Astrocyte (in vitro differentiated cells and primary cell): Measurements from ENCODE around the gene PCGF3. TPM values are rescaled to one million over a fixed set of nuclear protein-coding genes. Genes with fewer than 3 reads are reported as not detected.

Experiments used
- DNase-seq: peaks from one replicate; pipeline ENCODE4 v3.0.0-alpha.2; 2010; ENCODE audit warnings: low read depth
- FAIRE-seq: peaks from 2 replicates; lab custom pipeline; 2011; peaks lifted over from hg19 to GRCh38; lab: Jason Lieb, UNC
- H2AFZ ChIP-seq: 2 replicates; pipeline ENCODE4 v1.6.0; 2012; ENCODE audit warnings: low read depth, low read length, inconsistent platforms
- H3K27ac ChIP-seq: 2 replicates; pipeline ENCODE4 v1.5.1; 2011; ENCODE audit warnings: low read depth, low read length, inconsistent platforms
- H3K27me3 ChIP-seq: 2 replicates; pipeline ENCODE4 v1.6.0; 2011; ENCODE audit warnings: low read length, inconsistent platforms; ENCODE audit not compliant: insufficient read depth
- H3K36me3 ChIP-seq: 2 replicates; pipeline ENCODE4 v1.5.1; 2011; ENCODE audit warnings: low read length, inconsistent platforms; ENCODE audit not compliant: insufficient read depth
- H3K4me1 ChIP-seq: 2 replicates; pipeline ENCODE4 v1.5.1; 2011; ENCODE audit warnings: low read length, inconsistent platforms; ENCODE audit not compliant: insufficient read depth
- H3K4me2 ChIP-seq: 2 replicates; pipeline ENCODE4 v1.6.0; 2012; ENCODE audit warnings: low read length, inconsistent platforms
- H3K4me3 ChIP-seq: 2 replicates; pipeline ENCODE4 v1.5.1; 2011; ENCODE audit warnings: low read depth, mild to moderate bottlenecking, low read length, inconsistent platforms; ENCODE audit not compliant: insufficient read depth
- H3K79me2 ChIP-seq: 2 replicates; pipeline ENCODE4 v1.6.0; 2012; ENCODE audit warnings: mild to moderate bottlenecking, low read length, inconsistent platforms; ENCODE audit not compliant: insufficient read depth
- H3K9ac ChIP-seq: 2 replicates; pipeline ENCODE4 v1.6.0; 2012; ENCODE audit warnings: mild to moderate bottlenecking, low read length, inconsistent platforms
- H3K9me3 ChIP-seq: 2 replicates; pipeline ENCODE4 v1.5.1; 2012; ENCODE audit warnings: low read depth, mild to moderate bottlenecking, low read length, inconsistent platforms; ENCODE audit not compliant: insufficient read depth
- H4K20me1 ChIP-seq: 2 replicates; pipeline ENCODE4 v1.6.0; 2012; ENCODE audit warnings: low read length, inconsistent platforms; ENCODE audit not compliant: insufficient read depth
- H3K27ac Mint-ChIP-seq: one replicate; pipeline ENCODE4 v1.8.0; 2021; ENCODE audit warnings: mild to moderate bottlenecking, mixed read lengths; ENCODE audit not compliant: unreplicated experiment
- H3K27me3 Mint-ChIP-seq: one replicate; pipeline ENCODE4 v1.8.0; 2021; ENCODE audit warnings: low read depth, mixed read lengths; ENCODE audit not compliant: unreplicated experiment
- H3K36me3 Mint-ChIP-seq: one replicate; pipeline ENCODE4 v1.8.0; 2021; ENCODE audit warnings: low read depth, mixed read lengths; ENCODE audit not compliant: unreplicated experiment
- H3K4me1 Mint-ChIP-seq: one replicate; pipeline ENCODE4 v1.8.0; 2021; ENCODE audit warnings: low read depth, mixed read lengths; ENCODE audit not compliant: unreplicated experiment
- H3K4me3 Mint-ChIP-seq: one replicate; pipeline ENCODE4 v1.8.0; 2021; ENCODE audit warnings: mild to moderate bottlenecking, moderate library complexity, mixed read lengths; ENCODE audit not compliant: unreplicated experiment
- H3K9me3 Mint-ChIP-seq: one replicate; pipeline ENCODE4 v1.8.0; 2021; ENCODE audit warnings: mild to moderate bottlenecking, mixed read lengths; ENCODE audit not compliant: unreplicated experiment
- EZH2 ChIP-seq: IDR thresholded peaks from 2 replicates; pipeline ENCODE4 v1.6.1; 2012; ENCODE audit warnings: mild to moderate bottlenecking, low read length, inconsistent platforms; ENCODE audit not compliant: insufficient read depth
- total RNA-seq: library from RNA; stranded (reverse); gene quantifications from 2 replicates; pipeline ENCODE4 v1.2.1, GENCODE V29; 2021
- TF ChIP-seq, protein P1 (sequence below): IDR thresholded peaks from 2 replicates; pipeline ENCODE4 v1.5.1; 2011; ENCODE audit warnings: low read depth, mild to moderate bottlenecking, inconsistent platforms, low read length, moderate library complexity; ENCODE audit not compliant: insufficient read depth

The PCGF3 gene
- total RNA-seq, 1 donor from 2014 or later: 65.7 TPM

DNA sequence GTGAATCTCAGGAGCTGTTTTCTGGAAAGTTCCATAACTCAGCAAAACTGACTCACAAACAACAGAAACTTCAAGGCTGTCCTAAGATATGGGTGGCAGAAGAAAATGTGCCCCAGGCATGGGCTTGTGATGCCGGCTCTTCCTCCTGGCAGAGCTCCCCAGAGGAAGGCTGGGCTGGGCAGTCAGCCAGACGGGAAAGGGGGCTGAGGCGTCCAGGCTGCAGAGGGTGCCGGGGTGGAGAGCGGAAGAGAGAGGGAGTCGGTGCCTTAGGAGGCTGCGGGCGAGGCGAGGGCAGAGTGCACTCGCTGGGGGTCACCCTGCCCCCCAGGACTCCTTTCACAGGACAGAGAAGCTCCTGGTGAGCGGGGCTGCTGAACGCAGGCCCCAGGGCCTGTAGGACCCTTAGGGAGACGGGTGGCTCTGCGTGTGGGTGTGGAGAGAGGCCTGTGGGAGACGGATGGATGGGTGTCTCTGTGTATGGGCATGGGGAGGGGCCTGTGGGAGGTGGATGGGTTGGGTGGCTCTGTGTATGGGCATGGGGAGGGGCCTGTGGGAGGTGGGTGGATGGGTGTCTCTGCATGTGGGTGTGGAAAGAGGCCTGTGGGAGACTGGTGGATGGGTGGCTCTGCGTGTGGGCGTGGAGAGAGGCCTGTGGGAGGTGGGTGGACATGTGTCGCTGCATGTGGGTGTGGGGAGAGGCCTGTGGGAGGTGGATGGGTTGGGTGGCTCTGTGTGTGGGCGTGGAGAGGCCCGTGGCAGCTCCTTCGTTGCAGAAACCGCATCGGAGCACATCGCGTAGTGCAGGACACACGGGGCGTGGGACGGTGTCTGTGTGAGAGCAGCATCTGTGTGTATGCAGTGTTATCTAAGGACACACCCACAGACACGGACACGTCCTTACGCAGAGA, 15.9 kb downstream of the PCGF3 start:
- no peaks in the 10 kb centered on the region for H3K27me3 ChIP-seq
- peaks cover 88% of the 10 kb centered on the region for H4K20me1 ChIP-seq
- TF ChIP-seq EZH2: no peak
- TF ChIP-seq, protein P1, sequence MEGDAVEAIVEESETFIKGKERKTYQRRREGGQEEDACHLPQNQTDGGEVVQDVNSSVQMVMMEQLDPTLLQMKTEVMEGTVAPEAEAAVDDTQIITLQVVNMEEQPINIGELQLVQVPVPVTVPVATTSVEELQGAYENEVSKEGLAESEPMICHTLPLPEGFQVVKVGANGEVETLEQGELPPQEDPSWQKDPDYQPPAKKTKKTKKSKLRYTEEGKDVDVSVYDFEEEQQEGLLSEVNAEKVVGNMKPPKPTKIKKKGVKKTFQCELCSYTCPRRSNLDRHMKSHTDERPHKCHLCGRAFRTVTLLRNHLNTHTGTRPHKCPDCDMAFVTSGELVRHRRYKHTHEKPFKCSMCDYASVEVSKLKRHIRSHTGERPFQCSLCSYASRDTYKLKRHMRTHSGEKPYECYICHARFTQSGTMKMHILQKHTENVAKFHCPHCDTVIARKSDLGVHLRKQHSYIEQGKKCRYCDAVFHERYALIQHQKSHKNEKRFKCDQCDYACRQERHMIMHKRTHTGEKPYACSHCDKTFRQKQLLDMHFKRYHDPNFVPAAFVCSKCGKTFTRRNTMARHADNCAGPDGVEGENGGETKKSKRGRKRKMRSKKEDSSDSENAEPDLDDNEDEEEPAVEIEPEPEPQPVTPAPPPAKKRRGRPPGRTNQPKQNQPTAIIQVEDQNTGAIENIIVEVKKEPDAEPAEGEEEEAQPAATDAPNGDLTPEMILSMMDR: no peak
- H3K9me3 Mint-ChIP-seq: peaks cover 2% of the 10 kb centered on the region
- no peaks in the 10 kb centered on the region for H3K9me3 ChIP-seq
- peak overlapping the region; percentile 69 for H3K27ac Mint-ChIP-seq
- no peak overlapping the region for H3K27ac ChIP-seq
- H3K9ac ChIP-seq: no peak overlapping the region
- no peaks in the 10 kb centered on the region for H3K27me3 Mint-ChIP-seq
- DNase-seq (no peak), FAIRE-seq (no peak)
- no peak overlapping the region for H3K4me3 ChIP-seq
- no peak overlapping the region for H2AFZ ChIP-seq
- H3K4me1 ChIP-seq: peaks cover 4% of the 10 kb centered on the region
- H3K4me2 ChIP-seq: no peak overlapping the region
- peaks cover 3% of the 10 kb centered on the region for H3K36me3 ChIP-seq
- peaks cover 97% of the 10 kb centered on the region for H3K79me2 ChIP-seq
- H3K36me3 Mint-ChIP-seq: peaks cover 15% of the 10 kb centered on the region
- H3K4me1 Mint-ChIP-seq: peaks cover 25% of the 10 kb centered on the region
- H3K4me3 Mint-ChIP-seq: no peak overlapping the region

DNA sequence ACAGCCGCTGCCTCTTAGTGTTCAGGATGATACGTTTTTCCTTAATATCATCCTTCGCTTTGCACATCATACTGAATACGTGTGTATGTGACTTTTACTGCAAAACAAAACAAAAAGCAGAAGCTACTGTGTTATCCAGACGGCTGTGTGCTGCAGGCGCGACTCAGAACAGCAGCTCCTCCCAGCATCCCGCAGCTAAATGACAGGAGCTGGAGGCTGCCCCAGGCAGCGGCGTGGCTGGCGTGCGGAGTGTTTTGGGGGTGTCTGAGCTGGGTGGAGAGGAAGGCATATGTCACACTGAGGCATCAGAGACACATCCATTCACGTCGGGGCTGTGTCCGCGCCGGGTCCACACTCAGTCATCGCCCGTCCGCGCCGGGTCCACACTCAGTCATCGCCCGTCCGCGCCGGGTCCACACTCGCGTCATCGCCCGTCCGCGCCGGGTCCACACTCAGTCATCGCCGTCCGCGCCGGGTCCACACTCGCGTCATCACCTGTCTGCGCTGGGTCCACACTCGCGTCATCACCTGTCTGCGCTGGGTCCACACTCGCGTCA, 16.6 kb downstream of the PCGF3 start:
- no peak for FAIRE-seq
- no peak overlapping the region for H3K27ac ChIP-seq
- no peak overlapping the region for H3K4me3 Mint-ChIP-seq
- no peaks in the 10 kb centered on the region for H3K27me3 Mint-ChIP-seq
- H3K36me3 ChIP-seq: peaks cover 3% of the 10 kb centered on the region
- TF ChIP-seq, protein P1: no peak
- H3K4me2 ChIP-seq: no peak overlapping the region
- DNase-seq: no peak
- H3K9me3 Mint-ChIP-seq: peaks cover 4% of the 10 kb centered on the region
- no peak overlapping the region for H3K4me3 ChIP-seq
- H3K4me1 ChIP-seq: peaks cover 4% of the 10 kb centered on the region
- no peak overlapping the region for H3K27ac Mint-ChIP-seq
- H3K9ac ChIP-seq: no peak overlapping the region
- no peaks in the 10 kb centered on the region for H3K27me3 ChIP-seq
- H3K36me3 Mint-ChIP-seq: peaks cover 17% of the 10 kb centered on the region
- no peak overlapping the region for H2AFZ ChIP-seq
- H3K79me2 ChIP-seq: peaks cover 99% of the 10 kb centered on the region
- peaks cover 30% of the 10 kb centered on the region for H3K4me1 Mint-ChIP-seq
- peaks cover 94% of the 10 kb centered on the region for H4K20me1 ChIP-seq
- H3K9me3 ChIP-seq: no peaks in the 10 kb centered on the region

DNA sequence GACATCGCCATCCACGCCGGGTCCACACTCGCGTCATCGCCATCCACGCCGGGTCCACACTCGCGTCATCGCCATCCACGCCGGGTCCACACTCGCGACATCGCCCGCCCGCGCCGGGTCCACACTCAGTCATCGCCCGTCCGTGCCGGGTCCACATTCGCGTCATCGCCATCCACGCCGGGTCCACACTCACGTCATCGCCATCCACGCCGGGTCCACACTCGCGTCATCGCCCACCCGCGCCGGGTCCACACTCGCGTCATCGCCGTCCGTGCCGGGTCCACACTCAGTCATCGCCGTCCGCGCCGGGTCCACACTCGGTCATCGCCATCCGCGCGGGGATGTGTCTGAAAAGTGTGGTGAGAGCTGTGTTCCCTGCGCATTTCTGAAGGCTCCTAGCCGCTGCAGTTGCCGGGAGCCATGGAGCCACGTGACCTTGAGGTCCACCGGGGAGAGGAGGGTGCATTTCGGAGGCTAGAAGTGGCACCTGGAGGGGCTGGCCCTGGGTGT, 17.3 kb downstream of the PCGF3 start:
- Histone ChIP-seq H4K20me1 (peaks cover 94% of the 10 kb centered on the region), H3K9ac (no peak overlapping the region), H3K27ac (no peak overlapping the region), H3K4me2 (no peak overlapping the region), H3K9me3 (no peaks in the 10 kb centered on the region), H3K79me2 (peaks cover 99% of the 10 kb centered on the region), H3K4me3 (no peak overlapping the region), H3K4me1 (peaks cover 4% of the 10 kb centered on the region), H2AFZ (no peak overlapping the region), H3K27me3 (no peaks in the 10 kb centered on the region), H3K36me3 (peaks cover 3% of the 10 kb centered on the region)
- DNase-seq (no peak), FAIRE-seq (no peak)
- peaks cover 24% of the 10 kb centered on the region for H3K4me1 Mint-ChIP-seq
- no peak overlapping the region for H3K4me3 Mint-ChIP-seq
- H3K27ac Mint-ChIP-seq: no peak overlapping the region
- H3K9me3 Mint-ChIP-seq: peaks cover 4% of the 10 kb centered on the region
- TF ChIP-seq, protein P1: no peak
- no peak for TF ChIP-seq EZH2
- peaks cover 17% of the 10 kb centered on the region for H3K36me3 Mint-ChIP-seq
- no peaks in the 10 kb centered on the region for H3K27me3 Mint-ChIP-seq
